GM12878 (cell line): ENCODE measurements around the gene ULK4. TPM values are rescaled to one million over a fixed set of nuclear protein-coding genes. Genes with fewer than 3 reads are reported as not detected.

ENCODE experiments used
- ASH2L ChIP-seq: fragments of 300-600, 200-600 bp; sonication (generic); IDR thresholded peaks from 2 replicates; pipeline ENCODE4 v1.6.1; 2017; ENCODE audit warnings: low read depth, mild to moderate bottlenecking, borderline replicate concordance
- IKZF2 ChIP-seq, 2 experiments: fragments of 450-650 bp; IDR thresholded peaks; 2 replicates each; pipeline ENCODE4 v1.6.1; 2017; ENCODE audit warnings: mild to moderate bottlenecking in 2 of 2, moderate library complexity in 2 of 2
- MLLT1 ChIP-seq: fragments of 450-650 bp; IDR thresholded peaks from 2 replicates; pipeline ENCODE4 v1.6.1; 2016; ENCODE audit warnings: mild to moderate bottlenecking
- NBN ChIP-seq: fragments of 450-650 bp; IDR thresholded peaks from 2 replicates; pipeline ENCODE4 v1.6.1; 2016
- NFIC ChIP-seq: IDR thresholded peaks from 2 replicates; pipeline ENCODE4 v1.6.1; 2012; ENCODE audit warnings: low read depth, mild to moderate bottlenecking, inconsistent platforms, low read length, moderate library complexity
- PAX5 ChIP-seq: IDR thresholded peaks from 2 replicates; pipeline ENCODE4 v1.6.1; 2011; ENCODE audit warnings: low read depth, low read length, borderline replicate concordance
- POLR2AphosphoS2 ChIP-seq: IDR thresholded peaks from 2 replicates; pipeline ENCODE4 v1.6.1; 2011; ENCODE audit warnings: low read depth, mild to moderate bottlenecking, low read length, improper control_type of control experiment, moderate library complexity
- PRDM15 ChIP-seq: fragments of 450-650 bp; formaldehyde crosslinking; IDR thresholded peaks from 2 replicates; pipeline ENCODE4 v1.4.0; 2020; ENCODE audit warnings: mild to moderate bottlenecking, moderate library complexity
- RELB ChIP-seq: fragments of 450-650 bp; IDR thresholded peaks from 2 replicates; pipeline ENCODE4 v1.6.1; 2017; ENCODE audit warnings: low read depth, mild to moderate bottlenecking, moderate library complexity
- RUNX3 ChIP-seq: IDR thresholded peaks from 2 replicates; pipeline ENCODE4 v1.6.1; 2012; ENCODE audit warnings: low read length, inconsistent platforms
- SPI1 ChIP-seq: IDR thresholded peaks from 2 replicates; pipeline ENCODE4 v1.6.1; 2011; ENCODE audit warnings: low read depth, mild to moderate bottlenecking, low read length, moderate library complexity, borderline replicate concordance; ENCODE audit not compliant: insufficient read depth
- SREBF1 ChIP-seq: IDR thresholded peaks from 2 replicates; pipeline ENCODE4 v1.6.1; 2012; ENCODE audit warnings: mild to moderate bottlenecking, low read length
- TCF12 ChIP-seq: IDR thresholded peaks from 2 replicates; pipeline ENCODE4 v1.6.1; 2011; ENCODE audit warnings: low read depth, mild to moderate bottlenecking, low read length
- YBX1 ChIP-seq: fragments of 450-650 bp; IDR thresholded peaks from 2 replicates; pipeline ENCODE4 v1.6.1; 2016; ENCODE audit warnings: antibody characterized with exemption
- polyA plus RNA-seq, 11 experiments: library from polyadenylated mRNA; depleted of rRNA in 4 of 11; unstranded in 6 of 11; stranded (reverse) in 5 of 11; fragments of >200 nt; fragmentation: Nextera tagmentation in 4 of 11; fragmentation: Illumina TruSeq in 1 of 11; extraction: Ambion mirVana in 4 of 11; extraction: Trizol in 1 of 11; gene quantifications; 1 replicate in 1 of 11; 2 replicates in 10 of 11; pipeline versions ENCODE4 v1.2.1 to v1.2.3, GENCODE V29; 2011 to 2016; ENCODE audit warnings: inconsistent platforms in 2 of 11, missing spikeins in 2 of 11, low read depth in 1 of 11
- total RNA-seq, 4 experiments: library from RNA; depleted of rRNA in 3 of 4; stranded (reverse); fragments of >200 nt in 3 of 4; fragmentation: Illumina TruSeq in 1 of 4; extraction: Trizol in 1 of 4; gene quantifications; 2 replicates each; pipeline versions ENCODE4 v1.2.1 to v1.2.3, GENCODE V29; 2013 to 2021

ULK4 gene
- total and polyA plus RNA-seq, 10 of the 15 experiments (the other 5 are each of a cell fraction or from before 2014, with no cell fraction given): 3.5 to 7.6 (median 6.3) TPM

- TF ChIP-seq PAX5 (0 out of 2 replicates have a peak, but pooled peaks have one; percentile 15), ASH2L (peak; percentile 26; the same call in 1 of the 2 replicates), PRDM15 (CRISPR knock-in tag) (no peak), RUNX3 (peak; percentile 78), POLR2AphosphoS2 (no peak), NBN (no peak), MLLT1 (no peak), SPI1 (peak; percentile 84), IKZF2 (IDR thresholded peaks at IDR 0.05) (peak; percentile 48 to 51; a peak in 3 of 4 replicates), YBX1 (no peak), SREBF1 (no peak), RELB (0 out of 2 replicates have a peak, but pooled peaks have one; percentile 21), NFIC (peak; percentile 52; the same call in 1 of the 2 replicates), TCF12 (peak; percentile 94)
Observed at GRCh38 chr3:41522612-41523011, 439.3 kb downstream of the ULK4 start (continued).
